K562 (cell line): Measurements from ENCODE around the gene CALML3. TPM values are rescaled to one million over a fixed set of nuclear protein-coding genes. Genes with fewer than 3 reads are reported as not detected.
A peak's percentile ranks its signal among the peaks of the same experiment; 100 is the strongest.

Experiments
- CREB3 ChIP-seq: fragments of 450-650 bp; conservative IDR thresholded peaks from 2 replicates; pipeline ENCODE4 v1.6.1; 2016; ENCODE audit warnings: missing genetic modification characterization, low read depth, mild to moderate bottlenecking, missing compliant biosample characterization, moderate library complexity
- CUX1 ChIP-seq: fragments of 200-800 bp; sonication (Bioruptor generic); IDR thresholded peaks from 2 replicates; pipeline ENCODE4 v1.6.1; 2016; ENCODE audit warnings: missing genetic modification characterization, missing compliant biosample characterization
- E2F1 ChIP-seq: sonication (generic); formaldehyde crosslinking; IDR thresholded peaks from 2 replicates; pipeline ENCODE4 v1.8.1; 2023; ENCODE audit warnings: mild to moderate bottlenecking, missing genetic modification reagents, moderate library complexity
- GABPB1 ChIP-seq: sonication (generic); formaldehyde crosslinking; IDR thresholded peaks from 2 replicates; pipeline ENCODE4 v1.8.0; 2022; ENCODE audit warnings: mild to moderate bottlenecking, missing genetic modification reagents
- JUN ChIP-seq, 2 experiments: sonication (generic) in 1 of 2; formaldehyde crosslinking in 1 of 2; IDR thresholded peaks; 2 replicates each; pipeline versions ENCODE4 v1.6.1 to v1.8.0; 2012 to 2022; ENCODE audit warnings: borderline replicate concordance in 2 of 2, mild to moderate bottlenecking in 2 of 2, improper control_type of control experiment in 1 of 2, low read depth in 1 of 2, low read length in 1 of 2, missing genetic modification reagents in 1 of 2
- MAFF ChIP-seq: IDR thresholded peaks from 2 replicates; pipeline ENCODE4 v1.6.1; 2012; ENCODE audit warnings: low read length, improper control_type of control experiment
- NFE2 ChIP-seq: IDR thresholded peaks from 2 replicates; pipeline ENCODE4 v1.6.1; 2014; ENCODE audit warnings: antibody characterized with exemption, low read depth
- NKRF ChIP-seq: fragments of 450-650 bp; IDR thresholded peaks from 2 replicates; pipeline ENCODE4 v1.6.1; 2016; ENCODE audit warnings: borderline replicate concordance
- SMC3 ChIP-seq: conservative IDR thresholded peaks from 2 replicates; pipeline ENCODE4 v1.6.1; 2011; ENCODE audit warnings: low read depth, low read length, improper control_type of control experiment; ENCODE audit not compliant: insufficient read depth
- STAT6 ChIP-seq: sonication (generic); formaldehyde crosslinking; IDR thresholded peaks from 2 replicates; pipeline ENCODE4 v1.8.1; 2023; ENCODE audit warnings: mild to moderate bottlenecking, missing genetic modification reagents
- TEAD1 ChIP-seq, 2 experiments: fragments of 450-650 bp in 1 of 2; sonication (generic) in 1 of 2; formaldehyde crosslinking; IDR thresholded peaks; 2 replicates each; pipeline versions ENCODE4 v1.4.0 to v1.8.0; 2020 to 2022; ENCODE audit warnings: mild to moderate bottlenecking in 2 of 2, missing genetic modification reagents in 1 of 2
- ZBTB2 ChIP-seq: fragments of 450-650 bp; IDR thresholded peaks from 2 replicates; pipeline ENCODE4 v1.6.1; 2016; ENCODE audit warnings: antibody characterized with exemption
- ZFX ChIP-seq: sonication (generic); formaldehyde crosslinking; IDR thresholded peaks from 2 replicates; pipeline ENCODE4 v1.8.0; 2022; ENCODE audit warnings: mild to moderate bottlenecking, missing genetic modification reagents, moderate library complexity
- polyA plus RNA-seq, 8 experiments: library from polyadenylated mRNA; depleted of rRNA in 4 of 8; stranded (reverse) in 5 of 8; unstranded in 3 of 8; fragments of >200 nt; fragmentation: Nextera tagmentation in 2 of 8; fragmentation: Illumina TruSeq in 1 of 8; extraction: Ambion mirVana in 2 of 8; extraction: Trizol in 1 of 8; gene quantifications; 2 replicates each; pipeline versions ENCODE4 v1.2.1 to v1.2.3, GENCODE V29; 2011 to 2014; ENCODE audit warnings: inconsistent platforms in 1 of 8, missing spikeins in 1 of 8
- total RNA-seq, 7 experiments: library from RNA; depleted of rRNA in 6 of 7; stranded (reverse); fragments of >200 nt in 6 of 7; fragmentation: Illumina TruSeq in 2 of 7; extraction: Trizol in 2 of 7; gene quantifications; 2 replicates each; pipeline versions ENCODE4 v1.2.1 to v1.2.3, GENCODE V29; 2011 to 2021; ENCODE audit warnings: low replicate concordance in 1 of 7

CALML3 gene
- total and polyA plus RNA-seq, 9 of the 15 experiments (the other 6 are each of a cell fraction or from before 2014, with no cell fraction given): not detected

GRCh38 chr10:5486853-5487235 is 37.9 kb upstream of the CALML3 start (continued):
- TF ChIP-seq CUX1 (CRISPR knock-in tag): no peak
- no peak for TF ChIP-seq GABPB1 (CRISPR knock-in tag)
- TF ChIP-seq SMC3: no peak
- peak; percentile 3; the same call in 1 of the 2 replicates for TF ChIP-seq NFE2
- TF ChIP-seq TEAD1 (CRISPR knock-in tag; IDR thresholded peaks at IDR 0.05): 0 out of 4 replicates have a peak, but pooled peaks of 1 of the 2 experiments have one; percentile 17
- peak; percentile 67; the same call in 1 of the 2 replicates for TF ChIP-seq NKRF
- TF ChIP-seq STAT6 (CRISPR knock-in tag): no peak
- TF ChIP-seq JUN (IDR thresholded peaks at IDR 0.05; ENCODE audit: borderline replicate concordance, low read depth, low read length): no peak
- no peak for TF ChIP-seq JUN (CRISPR knock-in tag; IDR thresholded peaks at IDR 0.05; ENCODE audit: borderline replicate concordance)
- TF ChIP-seq ZBTB2: peak; percentile 13; the same call in 1 of the 2 replicates
- no peak for TF ChIP-seq MAFF
- TF ChIP-seq ZFX (CRISPR knock-in tag): peak; percentile 69
- TF ChIP-seq E2F1 (CRISPR knock-in tag): no peak
- no peak for TF ChIP-seq CREB3 (tag)
